NCI-H748 (cell line): ENCODE results near the gene CYP17A1.

Source experiments
- DNase-seq: peaks from one replicate; lab custom pipeline; 2025; ENCODE audit not compliant: unreplicated experiment; lab: John Stamatoyannopoulos, UW

The CYP17A1 gene

DNA sequence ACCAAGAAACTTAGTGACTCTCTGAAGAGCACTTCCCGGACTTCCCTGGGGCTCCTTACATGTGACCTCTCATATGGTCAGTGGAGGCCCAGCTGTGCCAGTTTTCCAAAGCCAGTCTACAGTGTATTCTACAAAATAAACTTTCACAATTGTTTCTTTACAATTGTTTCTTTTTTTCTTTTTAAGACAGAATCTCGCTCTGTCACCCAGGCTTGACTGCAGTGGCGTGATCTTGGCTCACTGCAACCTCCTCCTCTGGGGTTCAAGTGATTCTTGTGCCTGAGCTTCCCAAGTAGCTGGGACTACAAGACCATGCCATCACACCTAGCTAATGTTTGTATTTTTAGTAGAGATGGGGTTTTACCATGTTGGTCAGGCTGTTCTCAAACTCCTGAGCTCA lies 25.9 kb downstream of the CYP17A1 start:
- no peak for DNase-seq

DNA sequence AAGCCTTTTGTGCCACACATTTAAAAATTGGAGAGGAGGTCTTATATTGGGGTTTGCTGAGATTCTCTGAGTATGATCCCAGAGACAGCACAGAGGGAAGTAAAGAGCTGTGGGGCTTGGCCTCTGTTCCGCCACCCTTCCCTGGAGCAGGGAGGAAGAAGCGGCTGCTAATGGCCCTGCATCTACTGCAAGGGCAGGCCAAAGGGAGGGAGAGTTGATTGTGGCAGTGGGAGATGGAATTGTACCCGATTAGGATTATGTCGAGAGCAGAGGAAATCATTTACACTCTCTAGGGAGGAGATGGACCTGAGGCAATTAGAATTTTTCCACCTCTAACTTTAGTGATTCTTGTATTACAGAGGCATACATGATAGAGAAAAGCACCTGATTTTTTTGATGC lies 28.8 kb downstream of the CYP17A1 start:
- no peak for DNase-seq

DNA sequence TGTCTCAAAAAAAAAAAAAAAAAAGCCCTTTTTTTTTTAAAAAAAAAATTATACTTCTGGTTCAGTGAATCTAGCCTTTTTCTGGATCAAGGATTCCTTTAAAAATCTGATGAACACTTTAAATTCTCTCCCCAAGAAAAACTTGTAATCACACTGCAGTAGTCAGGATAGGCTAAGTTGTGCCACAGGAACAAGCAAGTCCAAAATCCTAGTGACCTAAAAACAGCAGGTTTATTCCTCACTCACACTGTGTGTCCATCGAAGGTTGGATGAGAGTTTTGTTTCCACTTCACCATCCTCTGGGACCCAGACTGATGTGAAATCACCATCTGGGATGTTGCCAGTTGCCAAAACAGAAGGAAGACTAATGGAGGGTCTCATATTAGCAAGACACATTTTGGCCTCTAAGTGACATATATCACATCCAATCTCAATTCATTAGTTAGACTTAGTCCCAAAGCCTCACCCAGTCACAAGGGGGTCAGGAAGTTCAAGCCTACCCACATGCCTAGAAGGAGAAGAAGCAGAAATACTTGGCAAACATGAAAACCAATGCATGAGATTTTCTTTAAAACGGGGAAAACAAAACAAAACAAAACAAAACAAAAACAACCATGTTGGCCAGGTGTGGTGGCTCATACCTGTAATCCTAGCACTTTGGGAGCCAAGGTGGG lies 32.7 kb downstream of the CYP17A1 start:
- no peak for DNase-seq

DNA sequence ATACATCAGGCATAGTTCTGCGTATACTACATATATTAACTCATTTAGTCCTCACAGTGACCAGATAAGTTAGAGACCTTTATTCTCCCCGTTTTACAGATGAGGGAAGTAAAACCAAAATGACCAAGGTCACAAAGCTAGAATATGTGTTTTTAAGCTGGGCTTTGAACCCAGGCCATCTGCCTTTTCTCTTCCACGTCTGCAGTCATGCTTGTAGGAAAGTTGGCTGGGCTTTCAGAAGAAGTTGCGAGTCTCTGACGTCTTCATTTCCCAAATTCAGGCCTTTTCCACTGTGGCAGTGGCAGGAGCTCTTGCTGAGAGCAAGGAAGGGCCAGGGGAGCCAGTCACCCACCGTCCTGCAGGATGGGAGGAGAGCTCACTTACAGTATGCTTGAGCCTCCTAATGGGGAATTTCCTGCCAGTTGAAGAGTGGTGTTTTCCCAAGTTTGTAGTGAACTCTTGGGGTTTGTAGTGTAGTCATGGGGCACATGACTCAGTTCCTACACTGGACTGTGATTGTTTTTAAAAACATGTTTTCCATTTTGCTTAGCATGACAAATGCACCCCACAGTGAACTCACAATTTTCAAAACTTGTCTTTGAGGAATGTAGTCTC lies 34.2 kb downstream of the CYP17A1 start:
- no peak for DNase-seq

DNA sequence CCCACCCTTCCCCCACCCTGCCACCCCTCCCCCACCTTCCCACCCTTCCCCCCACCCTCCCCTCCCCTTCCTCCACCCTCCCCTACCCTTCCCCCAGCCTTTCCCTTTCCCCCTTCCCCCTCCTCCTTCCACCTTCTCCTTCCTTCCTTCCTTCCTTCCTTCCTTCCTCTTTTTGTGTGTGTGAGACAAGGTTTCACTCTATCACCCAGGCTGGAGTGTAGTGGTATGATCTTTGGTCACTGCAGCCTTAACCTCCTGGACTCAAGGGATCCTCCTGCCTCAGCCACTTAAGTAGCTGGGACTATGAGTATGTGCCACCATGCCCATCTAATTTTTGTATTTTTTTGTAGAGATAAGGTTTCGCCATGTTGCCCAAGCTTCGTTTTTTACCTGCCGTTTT lies 35.2 kb downstream of the CYP17A1 start:
- no peak for DNase-seq

DNA sequence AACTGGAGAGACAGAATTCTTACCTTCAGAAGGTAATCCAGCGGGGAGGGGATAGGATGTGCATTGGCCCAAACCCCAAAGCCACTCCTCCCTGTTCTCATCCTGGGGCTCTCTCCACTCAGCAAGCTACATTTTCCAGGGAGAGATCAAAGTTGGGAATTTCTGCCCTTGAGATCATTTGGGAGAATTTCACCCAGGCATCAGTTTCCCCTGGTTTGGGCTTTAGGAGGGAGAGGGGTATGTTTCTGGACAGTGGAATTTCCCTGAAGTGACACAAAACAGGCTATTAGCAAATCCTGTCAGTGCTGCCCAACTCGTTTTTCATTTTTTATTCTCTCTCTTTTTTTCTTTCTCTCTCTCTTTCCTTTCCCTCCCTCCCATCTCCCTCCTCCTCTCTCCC lies 35.7 kb downstream of the CYP17A1 start:
- DNase-seq: no peak

DNA sequence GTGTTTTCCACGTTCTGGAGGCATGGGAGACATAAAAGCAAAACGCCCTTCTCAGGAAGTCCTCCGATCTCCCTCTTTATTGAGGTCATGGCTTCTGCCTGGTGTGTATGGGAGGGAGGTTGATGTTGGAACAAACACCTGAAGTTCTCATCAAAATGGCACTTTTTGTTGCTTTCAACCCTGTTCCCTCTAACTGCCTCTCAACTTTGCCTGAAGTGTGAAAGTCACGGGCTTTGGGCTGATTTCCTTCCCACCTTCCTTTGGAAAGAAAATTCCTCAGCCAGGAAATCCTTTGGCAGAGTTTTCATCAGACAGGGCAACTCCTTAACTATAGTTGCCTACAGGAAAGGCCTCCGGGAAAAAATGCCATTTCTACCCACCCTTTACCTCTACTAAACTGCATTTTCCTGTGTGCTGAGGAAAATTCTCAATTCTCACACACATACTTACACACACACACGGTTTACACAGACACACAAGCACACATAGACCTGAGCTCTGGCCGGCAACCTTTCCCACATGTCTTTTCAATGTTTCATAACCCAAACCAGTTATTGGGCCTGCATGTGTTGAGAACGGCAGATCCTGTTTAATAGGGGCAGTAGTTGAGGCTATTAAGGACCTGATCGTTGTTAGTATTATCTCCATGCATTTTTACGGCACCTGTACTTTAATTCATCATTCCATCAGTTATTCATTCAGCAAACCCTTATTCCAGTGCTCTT lies 36.4 kb downstream of the CYP17A1 start:
- no peak for DNase-seq

DNA sequence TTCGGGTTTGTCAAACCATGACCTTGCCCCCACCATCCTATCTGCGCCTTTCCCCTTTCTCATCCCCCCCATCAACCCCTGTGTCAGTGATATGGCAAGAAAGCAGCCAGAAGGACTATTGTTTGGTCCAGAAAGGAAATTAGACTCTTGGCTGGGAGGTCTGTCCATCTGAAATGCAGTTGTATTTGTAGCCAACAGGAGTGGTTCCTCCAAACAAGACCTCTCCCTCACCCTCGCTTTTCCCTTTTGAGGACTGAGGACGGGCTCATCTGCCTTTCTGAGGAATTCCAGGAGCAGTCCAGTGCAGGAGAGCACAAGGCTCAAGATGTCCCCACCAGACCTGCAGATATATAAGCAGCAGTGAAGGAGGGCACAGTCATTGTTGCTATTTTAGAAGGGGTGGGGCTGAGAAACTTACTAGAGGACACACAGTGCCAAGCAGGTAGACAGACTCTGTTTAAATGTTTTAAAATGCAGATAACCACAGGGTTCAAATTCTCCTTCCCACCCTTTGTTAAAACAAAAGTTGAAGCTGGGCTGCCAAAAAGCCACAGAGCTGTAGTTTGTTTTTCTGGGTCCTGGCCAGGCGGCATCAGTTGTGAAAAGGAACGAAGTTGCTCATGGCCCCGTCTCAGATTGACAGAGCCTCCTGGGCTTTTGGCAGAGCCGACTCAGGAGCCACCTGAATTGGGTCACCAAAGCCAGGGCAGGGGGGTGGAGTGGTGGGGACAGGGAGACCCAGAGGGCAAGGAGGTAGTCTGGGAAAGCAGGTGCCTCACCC lies 37.3 kb downstream of the CYP17A1 start:
- no peak for DNase-seq

DNA sequence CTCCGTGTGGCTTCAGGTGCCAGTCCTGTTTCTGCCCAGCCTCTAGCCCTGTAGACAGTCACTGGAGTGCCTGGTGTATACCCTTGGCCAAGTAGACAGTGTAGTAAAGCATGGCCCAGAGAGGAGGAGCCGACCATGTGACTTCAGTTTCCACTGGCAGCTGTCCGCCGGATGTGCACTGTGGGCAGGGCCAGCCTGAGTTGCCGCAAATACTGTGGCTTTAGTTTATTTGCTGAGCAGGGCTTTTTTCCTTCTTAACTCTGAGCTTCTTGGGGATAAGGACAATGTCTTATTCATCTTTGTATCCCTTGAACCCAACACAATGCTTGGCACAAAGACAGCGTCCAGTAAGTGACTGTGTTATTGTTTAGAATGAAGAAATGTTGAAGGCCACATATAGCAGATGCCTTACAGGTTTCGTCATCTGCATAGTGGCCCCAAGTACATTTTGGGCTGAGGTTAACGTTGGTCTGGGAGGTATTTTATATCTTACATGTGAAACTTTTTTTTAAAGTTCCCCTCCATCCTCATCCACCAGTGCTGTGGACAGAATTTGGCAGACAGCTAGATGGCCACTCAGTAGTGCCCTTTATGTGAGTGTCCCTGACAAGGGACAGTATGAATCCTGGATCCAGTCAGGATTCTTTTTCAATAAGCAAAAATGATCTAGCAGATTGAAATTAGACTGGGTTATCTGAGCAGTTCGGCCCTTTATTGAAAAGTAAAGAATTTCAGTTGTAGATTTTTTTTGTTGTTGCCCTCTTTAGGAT lies 40.6 kb downstream of the CYP17A1 start:
- DNase-seq: no peak

DNA sequence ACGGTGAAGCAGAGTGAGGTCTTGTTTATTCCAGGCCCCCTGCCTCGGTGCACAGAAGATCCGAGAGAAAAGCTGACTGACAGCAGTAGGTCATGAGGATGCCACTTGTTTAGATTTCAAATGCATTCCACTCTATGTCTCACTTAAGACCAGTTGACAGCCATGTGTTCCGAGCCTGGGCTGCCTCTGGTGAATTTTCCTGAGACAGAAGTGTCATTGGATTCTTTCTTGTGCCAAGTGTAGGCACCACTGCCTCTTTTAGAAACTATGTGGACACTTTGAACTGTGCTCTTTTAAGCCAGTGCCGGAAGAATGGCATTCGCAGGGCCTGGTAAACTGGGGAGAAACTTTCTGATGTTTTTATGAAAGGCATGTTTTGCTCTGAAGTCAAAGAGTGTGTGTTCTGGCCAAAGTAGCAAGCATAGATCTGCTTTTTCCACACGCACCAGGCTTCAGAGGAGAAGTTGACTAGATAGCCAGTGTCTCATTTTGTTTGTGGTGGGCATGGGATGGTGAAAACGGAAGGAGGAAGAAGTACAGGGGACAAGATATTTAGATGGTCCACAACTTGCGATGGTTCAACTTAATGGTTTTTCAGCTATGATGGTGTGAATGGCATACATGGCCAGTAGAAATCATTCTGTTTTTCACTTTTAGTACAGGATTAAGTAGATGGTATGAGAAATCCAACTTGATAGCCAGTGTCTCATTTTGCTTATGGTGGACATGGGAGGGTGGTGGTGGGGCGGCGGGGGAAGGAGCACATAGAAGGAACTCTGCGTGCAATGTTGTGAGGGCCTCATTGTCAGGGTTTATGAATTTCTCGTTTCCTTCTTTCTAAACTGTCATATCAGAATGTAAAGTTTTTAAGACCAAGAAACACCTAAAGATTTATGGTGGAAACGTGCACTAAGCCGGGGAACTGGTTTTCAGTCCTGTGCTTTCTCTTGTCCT lies 41.5 kb downstream of the CYP17A1 start:
- DNase-seq: no peak

DNA sequence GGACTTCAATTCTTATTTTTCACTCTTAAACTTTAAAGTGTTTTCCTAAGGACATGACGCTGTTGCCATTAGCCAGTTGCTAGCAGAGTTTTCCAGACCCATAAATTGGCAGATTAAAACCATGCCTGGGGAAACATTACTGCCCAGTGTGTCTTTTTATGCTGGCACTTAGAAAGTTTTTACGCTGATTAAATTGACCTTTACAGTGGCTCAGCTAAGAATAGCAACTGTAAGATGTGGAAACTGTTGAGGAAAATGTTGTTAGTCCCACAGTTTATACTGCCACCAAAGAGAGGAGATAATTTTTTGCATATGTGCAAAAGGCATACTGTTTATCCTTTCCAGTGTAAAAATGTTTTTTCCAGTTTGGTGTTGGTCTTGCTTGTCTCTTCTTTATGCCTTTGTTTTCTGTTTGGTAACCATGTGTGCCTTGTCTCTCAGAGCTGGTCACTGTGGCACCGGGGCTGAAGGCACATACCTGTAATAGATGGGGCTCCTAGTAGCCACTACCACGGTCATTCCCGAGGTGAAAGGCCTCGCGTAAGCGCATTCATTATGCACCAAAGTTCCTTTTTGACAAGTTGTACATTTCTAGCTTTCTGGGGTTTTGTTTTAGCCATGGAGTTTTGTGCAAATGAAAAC lies 45.3 kb downstream of the CYP17A1 start:
- DNase-seq: no peak

DNA sequence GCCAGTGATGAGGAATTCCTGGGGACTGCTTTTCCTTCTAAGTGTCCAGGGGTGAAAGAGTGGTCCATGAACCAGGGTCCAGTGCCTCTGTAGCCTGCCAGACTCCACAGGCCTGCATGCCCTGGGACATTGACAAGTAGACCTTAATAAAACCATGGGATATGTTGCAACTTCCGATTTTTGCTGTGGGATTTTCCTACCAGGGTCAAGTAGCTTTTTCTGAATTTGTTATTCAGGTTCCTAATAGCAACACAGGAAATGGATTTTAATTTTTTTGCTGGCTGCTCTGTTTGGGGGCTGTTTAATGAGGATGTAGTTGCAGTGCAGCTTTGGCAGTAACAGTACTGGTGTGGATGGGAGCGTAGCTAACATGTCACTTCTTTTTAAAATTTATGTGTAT lies 51.4 kb downstream of the CYP17A1 start:
- no peak for DNase-seq

DNA sequence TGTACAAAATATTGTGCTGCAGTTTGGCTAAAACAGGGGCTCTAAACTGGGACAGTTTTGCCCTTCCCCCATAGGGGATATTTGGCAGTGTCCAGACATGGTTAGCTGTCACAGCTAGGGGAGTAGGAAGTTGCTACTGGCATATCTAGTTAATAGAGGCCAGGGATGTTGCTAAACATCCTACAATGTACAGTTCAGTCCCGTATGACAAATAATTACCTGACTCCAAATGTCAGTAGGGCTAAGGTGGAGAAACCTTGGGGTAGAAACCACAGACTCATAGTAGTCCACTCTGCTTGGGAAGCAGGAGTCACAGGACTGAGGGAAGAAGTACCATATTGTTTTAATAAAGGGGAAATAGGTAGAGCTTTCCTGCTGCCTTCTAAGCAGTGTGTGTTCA lies 53.6 kb downstream of the CYP17A1 start:
- DNase-seq: no peak

DNA sequence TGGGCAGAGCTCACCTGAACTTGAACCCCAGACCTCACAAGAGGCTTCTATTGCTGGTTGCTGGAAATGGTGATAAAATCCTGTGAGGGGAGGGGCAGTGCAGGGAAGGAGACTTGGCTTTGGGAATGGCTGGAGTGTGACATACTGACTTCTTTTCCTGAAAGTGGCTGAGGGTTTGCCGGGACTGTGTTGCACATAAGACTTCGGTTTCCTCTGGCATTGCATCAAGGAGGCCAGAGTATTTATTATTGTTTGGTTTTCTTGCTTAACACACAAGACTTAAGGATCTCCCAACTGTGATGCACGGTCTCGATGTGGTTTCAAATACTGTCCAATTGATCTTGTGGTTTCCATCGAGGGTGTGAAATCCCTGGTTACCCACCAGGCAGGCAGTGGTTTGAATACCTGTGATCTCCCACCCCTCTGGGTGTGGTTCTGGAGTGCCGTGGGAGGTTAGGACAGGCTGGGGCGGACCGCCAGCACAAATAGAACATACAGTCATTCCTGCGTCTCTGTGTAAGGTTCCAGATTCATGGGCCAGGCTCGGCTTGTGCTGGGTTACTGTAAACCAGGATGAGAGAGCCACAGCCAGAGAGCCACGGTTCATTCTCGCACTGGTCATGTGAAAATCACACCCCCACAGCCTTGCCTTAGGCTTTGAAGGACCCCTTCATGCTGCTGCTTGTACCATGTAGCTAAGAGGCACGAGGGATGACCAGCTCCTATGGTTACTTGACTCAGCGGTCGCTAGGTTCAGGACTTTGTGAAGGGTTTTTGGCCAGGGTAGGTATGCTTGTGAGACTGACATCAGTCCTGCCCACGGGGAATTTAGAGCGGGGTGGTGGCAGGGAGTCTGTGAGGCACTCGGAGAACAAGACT lies 54.3 kb downstream of the CYP17A1 start:
- no peak for DNase-seq

DNA sequence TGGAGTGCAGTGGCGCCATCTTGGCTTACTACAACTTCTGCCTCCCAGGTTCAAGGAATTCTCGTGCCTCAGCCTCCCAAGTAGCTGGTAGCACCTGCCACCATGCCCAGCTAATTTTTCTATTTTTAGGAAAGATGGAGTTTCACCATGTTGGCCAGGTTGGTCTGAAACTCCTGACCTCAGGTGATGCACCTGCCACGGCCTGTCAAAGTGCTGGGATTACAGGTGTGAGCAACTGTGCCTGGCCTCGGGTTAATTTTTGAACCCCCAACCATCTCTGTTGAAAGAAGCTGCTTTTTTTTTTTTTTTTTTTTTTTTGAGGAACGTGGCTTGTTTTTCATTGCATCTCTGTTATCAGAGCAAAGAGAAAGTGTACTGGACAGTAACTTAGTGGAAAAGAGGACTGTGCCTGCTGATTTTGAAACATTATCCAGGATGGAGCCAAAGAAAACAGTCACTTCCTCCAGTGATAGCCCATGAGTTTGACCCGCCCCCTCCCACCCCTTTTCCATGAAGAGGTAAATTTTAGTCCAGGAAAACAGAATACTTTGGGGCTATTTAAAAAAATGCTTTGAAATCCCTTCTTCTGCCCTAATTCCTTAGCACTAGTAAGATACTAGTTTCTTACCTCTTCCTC lies 55.2 kb downstream of the CYP17A1 start:
- DNase-seq: no peak

DNA sequence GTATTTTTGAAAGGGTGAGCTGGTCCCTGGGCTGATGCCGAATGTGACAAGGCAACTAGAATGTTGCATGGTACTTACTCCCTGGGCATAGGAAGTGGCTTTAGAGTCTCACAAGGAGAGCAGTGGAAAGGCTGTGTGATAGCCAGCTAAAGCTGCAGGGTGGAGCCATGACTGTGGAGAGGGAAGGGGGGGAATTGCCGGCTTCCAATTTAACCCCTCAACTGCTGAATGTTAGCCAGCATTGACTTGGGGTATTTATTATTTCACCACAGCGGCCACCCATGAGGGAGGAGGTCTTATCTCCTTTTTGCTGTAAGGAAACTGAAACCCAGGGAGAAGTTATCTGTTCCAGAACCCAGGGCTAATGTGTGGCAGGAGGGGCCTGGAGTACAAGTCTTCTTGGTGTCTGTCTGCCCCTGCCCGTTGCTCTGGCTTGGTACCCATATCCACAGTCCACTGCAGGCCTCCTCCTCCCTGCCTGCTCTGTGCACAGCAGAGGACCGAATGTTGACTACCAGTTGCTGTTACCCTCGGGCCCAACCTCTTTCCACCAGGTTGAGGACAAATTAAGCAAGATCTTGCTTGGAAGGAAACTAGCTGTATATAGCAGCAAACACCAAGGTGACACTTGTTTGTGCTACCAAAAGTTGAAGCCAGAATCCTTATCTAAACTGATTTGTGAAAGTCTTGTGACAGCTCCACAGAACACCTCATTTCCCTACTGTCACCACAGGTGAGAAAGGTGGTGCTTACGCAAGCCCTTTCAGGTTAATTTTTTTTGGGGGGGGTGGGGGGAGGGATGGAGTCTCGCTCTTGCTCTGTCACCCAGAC lies 55.9 kb downstream of the CYP17A1 start:
- DNase-seq: no peak
